ENCODE results near the gene OR10A2.
"Not testable (repeated sequence)": the region's sequence is repeated elsewhere in the genome, so short reads cannot be mapped to it uniquely, and the experiment has no call there.

The OR10A2 gene

DNA sequence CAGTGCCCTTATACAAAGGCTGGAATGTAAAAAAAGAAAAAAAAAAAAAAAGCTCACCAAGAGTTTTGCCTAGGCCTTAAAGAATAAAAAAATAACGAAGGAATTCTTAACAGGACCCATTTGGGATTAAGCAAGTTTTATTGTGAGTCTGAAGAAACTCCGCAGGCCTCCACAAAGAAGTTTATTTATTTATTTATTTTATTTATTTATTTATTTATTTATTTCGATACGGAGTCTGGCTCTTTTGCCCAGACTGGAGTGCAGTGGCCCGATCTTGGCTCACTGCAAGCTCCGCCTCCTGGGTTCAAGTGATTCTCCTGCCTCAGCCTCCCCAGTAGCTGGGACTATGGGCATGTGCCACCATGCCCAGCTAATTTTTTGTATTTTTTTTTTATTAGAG lies 8.1 kb upstream of the OR10A2 start:
- H3K9me3 ChIP-seq (ENCODE audit: control insufficient read depth, insufficient read depth, low read depth, low read length); H3K27ac ChIP-seq (ENCODE audit: extremely low read depth, low read depth, low read length): not testable (repeated sequence)
- POLR2A ChIA-PET, result interaction anchor here (0.7 kb wide), 1 partner anchor 1603 kb away, joined by 3 read pairs; no protein-coding TSS in a partner anchor

GRCh38 chr11:6855971-6856541 lies 6.8 kb upstream of the OR10A2 start:
- no peaks in the 10 kb centered on the region for H3K36me3 ChIP-seq (ENCODE audit: control insufficient read depth in 2 of 2, insufficient read depth in 1 of 2, low read length in 2 of 2)
- ChIA-PET CTCF (interaction anchor here (0.7 kb wide), 1 partner anchor 100 kb away, joined by 3 read pairs; no protein-coding TSS in a partner anchor), POLR2A (no interaction called here)
- H3K4me3 ChIP-seq (ENCODE audit: low read depth, low read length), result no peak overlapping the region
- H3K27ac ChIP-seq (ENCODE audit: extremely low read depth, low read depth, low read length), result no peak overlapping the region
- no peaks in the 10 kb centered on the region for H3K4me1 ChIP-seq (ENCODE audit: control insufficient read depth, insufficient read depth, low read length)
- TF ChIP-seq ZBTB7A (tag by site-specific recombination; IDR thresholded peaks at IDR 0.05; ENCODE audit: low read depth), result no peak
- TF ChIP-seq, protein P1, sequence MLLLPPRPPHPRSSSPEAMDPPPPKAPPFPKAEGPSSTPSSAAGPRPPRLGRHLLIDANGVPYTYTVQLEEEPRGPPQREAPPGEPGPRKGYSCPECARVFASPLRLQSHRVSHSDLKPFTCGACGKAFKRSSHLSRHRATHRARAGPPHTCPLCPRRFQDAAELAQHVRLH (tag by site-specific recombination; IDR thresholded peaks at IDR 0.05), result no peak
- no peak for TF ChIP-seq ZNF248 (tag by site-specific recombination; IDR thresholded peaks at IDR 0.05)
- 0 out of 2 replicates have a peak, but pooled peaks have one; percentile 17 for TF ChIP-seq ZBTB17 (tag by site-specific recombination; IDR thresholded peaks at IDR 0.05)
- H3K9me3 ChIP-seq (ENCODE audit: control insufficient read depth, insufficient read depth, low read depth, low read length), result no peaks in the 10 kb centered on the region

More for the DNA sequence above, 8.1 kb upstream of the OR10A2 start:
- peak; percentile 37; the same call in 1 of the 2 replicates for TF ChIP-seq ZNF623 (tag by site-specific recombination; IDR thresholded peaks at IDR 0.05)
- 0 out of 2 replicates have a peak, but pooled peaks have one; percentile 18 for TF ChIP-seq ZBTB8A (tag by site-specific recombination; IDR thresholded peaks at IDR 0.05)
- TF ChIP-seq ZNF140 (tag by site-specific recombination; IDR thresholded peaks at IDR 0.05), result peak; percentile 19; the same call in 1 of the 2 replicates
- TF ChIP-seq ZNF555 (tag by site-specific recombination; conservative IDR thresholded peaks at IDR 0.05), result peak; percentile 35; the same call in 1 of the 2 replicates
- TF ChIP-seq ZNF394 (tag by site-specific recombination; IDR thresholded peaks at IDR 0.05; ENCODE audit: borderline replicate concordance), result peak; percentile 59; the same call in 1 of the 2 replicates
- TF ChIP-seq ZNF518A (tag by site-specific recombination; conservative IDR thresholded peaks at IDR 0.05; ENCODE audit: low read depth), result peak; percentile 68; the same call in 1 of the 2 replicates
- TF ChIP-seq, protein P2, sequence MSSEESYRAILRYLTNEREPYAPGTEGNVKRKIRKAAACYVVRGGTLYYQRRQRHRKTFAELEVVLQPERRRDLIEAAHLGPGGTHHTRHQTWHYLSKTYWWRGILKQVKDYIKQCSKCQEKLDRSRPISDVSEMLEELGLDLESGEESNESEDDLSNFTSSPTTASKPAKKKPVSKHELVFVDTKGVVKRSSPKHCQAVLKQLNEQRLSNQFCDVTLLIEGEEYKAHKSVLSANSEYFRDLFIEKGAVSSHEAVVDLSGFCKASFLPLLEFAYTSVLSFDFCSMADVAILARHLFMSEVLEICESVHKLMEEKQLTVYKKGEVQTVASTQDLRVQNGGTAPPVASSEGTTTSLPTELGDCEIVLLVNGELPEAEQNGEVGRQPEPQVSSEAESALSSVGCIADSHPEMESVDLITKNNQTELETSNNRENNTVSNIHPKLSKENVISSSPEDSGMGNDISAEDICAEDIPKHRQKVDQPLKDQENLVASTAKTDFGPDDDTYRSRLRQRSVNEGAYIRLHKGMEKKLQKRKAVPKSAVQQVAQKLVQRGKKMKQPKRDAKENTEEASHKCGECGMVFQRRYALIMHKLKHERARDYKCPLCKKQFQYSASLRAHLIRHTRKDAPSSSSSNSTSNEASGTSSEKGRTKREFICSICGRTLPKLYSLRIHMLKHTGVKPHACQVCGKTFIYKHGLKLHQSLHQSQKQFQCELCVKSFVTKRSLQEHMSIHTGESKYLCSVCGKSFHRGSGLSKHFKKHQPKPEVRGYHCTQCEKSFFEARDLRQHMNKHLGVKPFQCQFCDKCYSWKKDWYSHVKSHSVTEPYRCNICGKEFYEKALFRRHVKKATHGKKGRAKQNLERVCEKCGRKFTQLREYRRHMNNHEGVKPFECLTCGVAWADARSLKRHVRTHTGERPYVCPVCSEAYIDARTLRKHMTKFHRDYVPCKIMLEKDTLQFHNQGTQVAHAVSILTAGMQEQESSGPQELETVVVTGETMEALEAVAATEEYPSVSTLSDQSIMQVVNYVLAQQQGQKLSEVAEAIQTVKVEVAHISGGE (tag by site-specific recombination; conservative IDR thresholded peaks at IDR 0.05; ENCODE audit: low read depth), result peak; percentile 28; the same call in 1 of the 2 replicates
- peak; percentile 39 for TF ChIP-seq ZNF426 (tag by site-specific recombination; IDR thresholded peaks at IDR 0.05)
- H3K4me1 ChIP-seq (ENCODE audit: control insufficient read depth, insufficient read depth, low read length); H3K4me3 ChIP-seq (ENCODE audit: low read depth, low read length); H3K36me3 ChIP-seq (ENCODE audit: control insufficient read depth in 2 of 2, insufficient read depth in 1 of 2, low read length in 2 of 2): not testable (repeated sequence)
- CTCF ChIA-PET, result interaction anchor here (0.6 to 1.0 kb wide), 3 partner anchors 73 to 1231 kb away, joined by 3 to 4 read pairs (median 3); no protein-coding TSS in a partner anchor
